Sigmoid colon (tissue), 7 donors: ENCODE measurements around the gene AQP6. TPM values are rescaled to one million over a fixed set of nuclear protein-coding genes. Genes with fewer than 3 reads are reported as not detected.

ENCODE experiments used
- DNase-seq: peaks from one replicate; pipeline ENCODE4 v3.0.0-alpha.2; 2019
- H3K27ac ChIP-seq, 4 donors: fragments of 200-600 bp; sonication (generic); one replicate each; pipeline ENCODE4 v1.5.1; 2016 to 2019; ENCODE audit warnings: mild to moderate bottlenecking in 1 of 4
- H3K27me3 ChIP-seq, 3 donors: fragments of 200-600 bp; sonication (generic); one replicate each; pipeline ENCODE4 v1.5.1; 2019; ENCODE audit warnings: mild to moderate bottlenecking in 1 of 3
- H3K36me3 ChIP-seq, 4 donors: fragments of 200-600 bp; sonication (generic); one replicate each; pipeline ENCODE4 v1.5.1; 2016 to 2019
- H3K4me1 ChIP-seq, 4 donors: fragments of 200-600 bp; sonication (generic); one replicate each; pipeline ENCODE4 v1.5.1; 2017 to 2019
- H3K4me3 ChIP-seq, 4 donors: fragments of 200-600 bp; sonication (generic); one replicate each; pipeline ENCODE4 v1.5.1; 2017 to 2019; ENCODE audit warnings: mild to moderate bottlenecking in 2 of 4, moderate library complexity in 1 of 4
- H3K9me3 ChIP-seq, 4 donors: fragments of 200-600 bp in 3 of 4; sonication (generic) in 3 of 4; one replicate each; pipeline versions ENCODE4 v1.5.1 to v1.6.1; 2013 to 2019
- EP300 ChIP-seq, 4 donors: sonication (generic); formaldehyde crosslinking; IDR thresholded peaks; one replicate each; pipeline ENCODE4 v1.6.1; 2017; ENCODE audit warnings: antibody characterized with exemption in 4 of 4
- POLR2A ChIP-seq, 2 donors: fragments of 450-650 bp; IDR thresholded peaks; one replicate each; pipeline ENCODE4 v1.6.1; 2016; ENCODE audit warnings: antibody characterized with exemption in 2 of 2, mild to moderate bottlenecking in 2 of 2, moderate library complexity in 2 of 2
- POLR2AphosphoS5 ChIP-seq, 4 donors: sonication (generic); formaldehyde crosslinking; IDR thresholded peaks; one replicate each; pipeline ENCODE4 v1.6.1; 2017; ENCODE audit warnings: antibody characterized with exemption in 4 of 4
- WGBS, 2 donors: extraction: QIAGEN DNeasy Blood & Tissue Kit; methylation state at CpG; one replicate each; pipeline ENCODE4 v1.1.7; 2013; 5-methylcytosine and 5-hydroxymethylcytosine counted together
- intact Hi-C: fragments of 100-400 bp; cut with DNase I; formaldehyde crosslinking; loops from one replicate; pipeline ENCODE4 v1.15.1; 2023
- polyA plus RNA-seq, 3 donors: library from polyadenylated mRNA; stranded (reverse); fragments of 200-250 nt; gene quantifications; one replicate each; pipeline ENCODE4 v1.2.3, GENCODE V29; 2013
- total RNA-seq, 4 donors: library from RNA; depleted of rRNA; stranded (reverse); fragments of >200 nt; gene quantifications; one replicate each; pipeline ENCODE4 v1.1.0, GENCODE V29; 2016
- TF ChIP-seq, protein P1 (sequence below), 4 experiments: fragments of 450-650 bp in 3 of 4; fragments of 200-600 bp in 1 of 4; IDR thresholded peaks; one replicate each; pipeline ENCODE4 v1.5.1; 2016 to 2019; ENCODE audit warnings: antibody characterized with exemption in 4 of 4, mild to moderate bottlenecking in 3 of 4, moderate library complexity in 2 of 4
- donor health status: healthy with polysubstance abuse.
- donor health status: Bipolar disorder and iron deficiency.
- donor health status: healthy.

Gene AQP6
- total and polyA plus RNA-seq, 7 donors = 0.12 to 0.83 (median 0.49) TPM; not detected in 2

DNA sequence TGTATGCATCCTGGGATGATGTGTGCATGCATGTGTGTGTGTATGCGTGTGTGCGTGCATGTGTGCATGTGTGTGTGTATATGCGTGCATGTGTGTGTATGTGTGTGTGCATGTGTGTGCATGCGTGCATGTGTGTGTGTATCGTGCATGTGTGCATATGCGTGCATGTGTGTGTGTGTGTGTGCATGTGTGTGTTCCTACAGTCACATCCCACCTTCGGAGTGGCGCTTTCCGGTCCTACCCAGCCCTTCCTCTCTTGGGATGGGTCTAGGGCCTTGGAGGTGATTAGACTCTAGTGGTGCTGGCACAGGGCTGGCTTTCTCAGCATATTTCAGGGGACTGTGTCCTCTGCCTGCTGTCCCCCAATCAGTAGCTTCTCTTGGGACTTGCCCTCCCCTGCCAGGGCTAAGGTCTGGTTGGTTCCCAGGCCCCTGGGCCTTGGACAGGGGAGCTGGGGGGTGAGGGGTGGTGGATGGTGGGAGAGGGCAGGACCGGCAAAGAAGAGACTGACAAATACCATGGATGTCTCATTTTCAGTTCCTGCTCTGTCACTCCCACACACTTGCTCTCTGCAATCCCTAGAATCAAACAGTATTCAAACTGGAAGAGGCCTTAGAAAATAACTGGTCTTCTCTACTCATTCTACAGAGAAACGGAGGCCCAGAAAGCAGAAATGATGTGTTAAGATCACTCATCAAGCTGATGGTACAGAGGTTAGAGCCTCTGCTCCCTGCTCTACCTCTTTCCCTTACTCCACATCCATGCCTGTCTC, 47.1 kb upstream of the AQP6 start:
- H3K4me3 ChIP-seq = no peak overlapping the region
- intact Hi-C loops = no loop called here
- H3K4me1 ChIP-seq = no peaks in the 10 kb centered on the region
- no peaks in the 10 kb centered on the region for H3K36me3 ChIP-seq
- no peak overlapping the region for H3K27ac ChIP-seq
- WGBS, 2 donors = 86 to 94% methylated on average over 11 of the region's 11 CpGs
- H3K27me3 ChIP-seq = no peaks in the 10 kb centered on the region
- no peaks in the 10 kb centered on the region for H3K9me3 ChIP-seq
- TF ChIP-seq, protein P1, sequence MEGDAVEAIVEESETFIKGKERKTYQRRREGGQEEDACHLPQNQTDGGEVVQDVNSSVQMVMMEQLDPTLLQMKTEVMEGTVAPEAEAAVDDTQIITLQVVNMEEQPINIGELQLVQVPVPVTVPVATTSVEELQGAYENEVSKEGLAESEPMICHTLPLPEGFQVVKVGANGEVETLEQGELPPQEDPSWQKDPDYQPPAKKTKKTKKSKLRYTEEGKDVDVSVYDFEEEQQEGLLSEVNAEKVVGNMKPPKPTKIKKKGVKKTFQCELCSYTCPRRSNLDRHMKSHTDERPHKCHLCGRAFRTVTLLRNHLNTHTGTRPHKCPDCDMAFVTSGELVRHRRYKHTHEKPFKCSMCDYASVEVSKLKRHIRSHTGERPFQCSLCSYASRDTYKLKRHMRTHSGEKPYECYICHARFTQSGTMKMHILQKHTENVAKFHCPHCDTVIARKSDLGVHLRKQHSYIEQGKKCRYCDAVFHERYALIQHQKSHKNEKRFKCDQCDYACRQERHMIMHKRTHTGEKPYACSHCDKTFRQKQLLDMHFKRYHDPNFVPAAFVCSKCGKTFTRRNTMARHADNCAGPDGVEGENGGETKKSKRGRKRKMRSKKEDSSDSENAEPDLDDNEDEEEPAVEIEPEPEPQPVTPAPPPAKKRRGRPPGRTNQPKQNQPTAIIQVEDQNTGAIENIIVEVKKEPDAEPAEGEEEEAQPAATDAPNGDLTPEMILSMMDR (IDR thresholded peaks at IDR 0.05) = no peak
- TF ChIP-seq EP300 (IDR thresholded peaks at IDR 0.05) = no peak
- TF ChIP-seq POLR2AphosphoS5 (IDR thresholded peaks at IDR 0.05) = no peak
- no peak for TF ChIP-seq POLR2A (IDR thresholded peaks at IDR 0.05)
- DNase-seq = no peak

DNA sequence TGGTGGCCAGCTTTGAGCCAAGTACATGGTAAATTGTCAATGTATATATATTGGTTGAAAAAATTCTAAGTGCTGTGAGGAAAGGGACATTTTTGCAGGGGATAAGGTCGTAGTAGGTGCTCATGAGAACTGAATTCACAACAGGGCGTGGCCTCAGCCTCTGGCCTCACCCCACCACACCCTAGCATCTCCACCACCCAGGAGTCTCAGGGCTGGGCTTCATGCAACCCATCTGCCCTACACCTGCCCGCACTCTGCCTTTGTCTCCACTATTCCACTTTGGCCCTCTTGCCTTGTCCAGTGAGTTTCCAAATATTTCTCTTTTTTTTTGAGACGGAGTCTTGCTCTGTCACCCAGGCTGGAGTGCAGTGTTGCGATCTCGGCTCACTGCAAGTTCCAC, 44.3 kb upstream of the AQP6 start:
- DNase-seq = no peak
- no peak overlapping the region for H3K4me3 ChIP-seq
- H3K4me1 ChIP-seq = no peaks in the 10 kb centered on the region
- intact Hi-C loops = no loop called here
- H3K27ac ChIP-seq = no peak overlapping the region
- no peaks in the 10 kb centered on the region for H3K27me3 ChIP-seq
- no peaks in the 10 kb centered on the region for H3K36me3 ChIP-seq
- WGBS, 2 donors = 80 to 88% methylated on average over 6 of the region's 6 CpGs
- TF ChIP-seq POLR2A (IDR thresholded peaks at IDR 0.05) = no peak
- TF ChIP-seq, protein P1 (IDR thresholded peaks at IDR 0.05) = no peak
- no peak for TF ChIP-seq POLR2AphosphoS5 (IDR thresholded peaks at IDR 0.05)
- TF ChIP-seq EP300 (IDR thresholded peaks at IDR 0.05) = no peak
- no peaks in the 10 kb centered on the region for H3K9me3 ChIP-seq

DNA sequence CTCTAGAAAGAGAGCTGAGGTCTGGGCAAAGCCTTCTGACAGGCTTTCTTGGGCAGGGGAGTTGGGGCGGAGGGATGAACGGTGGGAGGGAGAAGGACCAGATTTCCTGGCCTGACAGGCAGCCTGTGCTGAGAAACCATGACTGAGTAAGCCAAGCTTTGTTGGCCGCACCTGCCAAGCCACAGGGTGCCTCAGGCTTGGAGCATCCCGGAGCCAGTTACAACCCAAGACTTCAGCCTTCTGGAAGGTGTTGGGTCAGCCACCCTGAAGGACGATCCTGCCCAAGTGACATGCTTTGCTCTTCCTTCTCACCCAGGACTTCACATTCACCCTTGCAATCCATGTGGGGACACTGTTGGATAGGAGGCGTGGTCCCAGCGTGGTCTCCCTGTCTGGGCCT, 43.2 kb upstream of the AQP6 start:
- TF ChIP-seq POLR2AphosphoS5 (IDR thresholded peaks at IDR 0.05) (no peak), EP300 (IDR thresholded peaks at IDR 0.05) (no peak)
- TF ChIP-seq, protein P1 (IDR thresholded peaks at IDR 0.05) = no peak
- WGBS, 2 donors = 86 to 91% methylated on average over 7 of the region's 7 CpGs
- intact Hi-C loops = no loop called here
- no peaks in the 10 kb centered on the region for H3K4me1 ChIP-seq
- H3K9me3 ChIP-seq = no peaks in the 10 kb centered on the region
- no peak overlapping the region for H3K27ac ChIP-seq
- H3K36me3 ChIP-seq = no peaks in the 10 kb centered on the region
- no peaks in the 10 kb centered on the region for H3K27me3 ChIP-seq
- no peak for DNase-seq
- H3K4me3 ChIP-seq = no peak overlapping the region

DNA sequence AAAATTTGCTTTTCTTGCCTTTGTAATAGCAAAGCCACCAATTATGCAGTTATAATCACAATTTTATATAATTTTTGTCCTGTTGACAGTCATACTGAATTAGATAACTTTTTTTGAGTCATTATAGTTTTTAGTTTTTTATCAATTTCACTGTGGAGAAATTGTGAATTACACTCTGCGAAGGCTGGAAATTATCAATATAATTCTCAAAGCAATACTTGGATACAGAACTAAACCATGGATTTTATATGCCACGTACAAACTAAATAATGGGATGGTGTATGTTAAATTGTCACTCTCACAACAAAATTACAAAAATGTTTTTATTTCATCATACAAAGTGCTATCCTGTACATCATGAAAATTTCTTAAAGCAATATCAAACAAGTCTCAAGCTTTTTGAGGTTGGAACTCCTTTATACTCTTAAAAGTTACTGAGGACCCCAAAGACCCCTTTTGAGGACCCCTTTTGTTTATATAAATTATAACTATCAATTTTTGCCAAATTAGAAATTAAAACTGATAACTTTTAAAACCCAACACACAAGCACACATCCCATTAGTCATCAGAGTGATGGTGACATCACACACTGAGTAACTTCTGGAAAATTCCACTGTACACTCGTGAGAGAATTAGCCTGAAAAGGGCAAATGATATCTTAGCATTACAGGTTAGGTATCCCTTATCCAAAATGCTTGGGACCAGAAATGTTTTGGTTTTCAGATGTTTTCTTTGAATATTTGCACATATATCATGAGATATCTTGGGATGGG, 42.0 kb upstream of the AQP6 start:
- 61 to 78% methylated on average over 3 of the region's 3 CpGs for WGBS, 2 donors
- intact Hi-C loops = no loop called here
- no peak for TF ChIP-seq EP300 (IDR thresholded peaks at IDR 0.05)
- Histone ChIP-seq H3K27me3 (no peaks in the 10 kb centered on the region), H3K4me1 (no peaks in the 10 kb centered on the region), H3K4me3 (no peak overlapping the region), H3K27ac (no peak overlapping the region), H3K36me3 (no peaks in the 10 kb centered on the region), H3K9me3 (no peaks in the 10 kb centered on the region)
- DNase-seq = no peak

DNA sequence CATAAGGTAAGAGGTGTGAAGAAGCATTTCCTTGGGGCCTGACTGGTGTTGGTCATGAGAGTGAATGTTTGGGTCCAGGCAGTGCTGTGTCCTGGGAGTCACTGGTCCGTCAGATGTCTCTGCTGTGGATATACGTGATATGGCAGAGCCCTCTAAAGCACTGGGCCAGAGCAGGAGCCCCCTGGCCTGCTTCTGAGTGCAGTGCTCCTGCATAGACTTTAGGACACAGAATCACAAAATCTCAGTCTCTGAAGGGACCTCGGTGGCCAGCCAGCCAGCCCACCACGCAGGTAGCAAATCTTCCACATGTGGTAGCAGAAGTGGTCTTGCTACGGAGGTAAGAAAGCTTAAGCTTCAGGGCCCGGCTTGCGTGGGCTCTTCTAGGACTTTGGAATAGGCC, 40.7 kb upstream of the AQP6 start:
- no peak overlapping the region for H3K4me3 ChIP-seq
- no peaks in the 10 kb centered on the region for H3K27me3 ChIP-seq
- no peaks in the 10 kb centered on the region for H3K4me1 ChIP-seq
- H3K36me3 ChIP-seq = no peaks in the 10 kb centered on the region
- no peak for TF ChIP-seq EP300 (IDR thresholded peaks at IDR 0.05)
- no peak for TF ChIP-seq POLR2A (IDR thresholded peaks at IDR 0.05)
- TF ChIP-seq, protein P1 (IDR thresholded peaks at IDR 0.05) = no peak
- no peak for TF ChIP-seq POLR2AphosphoS5 (IDR thresholded peaks at IDR 0.05)
- DNase-seq = no peak
- 66 to 77% methylated on average over 7 of the region's 7 CpGs for WGBS, 2 donors
- no peaks in the 10 kb centered on the region for H3K9me3 ChIP-seq
- intact Hi-C loops = no loop called here
- H3K27ac ChIP-seq = no peak overlapping the region
